Measurements from ENCODE around the gene DNAH1. TPM values are rescaled to one million over a fixed set of nuclear protein-coding genes. Genes with fewer than 3 reads are reported as not detected.

DNAH1 gene
- total RNA-seq, 1 experiment from 2014 or later, result 5.5 TPM

DNA sequence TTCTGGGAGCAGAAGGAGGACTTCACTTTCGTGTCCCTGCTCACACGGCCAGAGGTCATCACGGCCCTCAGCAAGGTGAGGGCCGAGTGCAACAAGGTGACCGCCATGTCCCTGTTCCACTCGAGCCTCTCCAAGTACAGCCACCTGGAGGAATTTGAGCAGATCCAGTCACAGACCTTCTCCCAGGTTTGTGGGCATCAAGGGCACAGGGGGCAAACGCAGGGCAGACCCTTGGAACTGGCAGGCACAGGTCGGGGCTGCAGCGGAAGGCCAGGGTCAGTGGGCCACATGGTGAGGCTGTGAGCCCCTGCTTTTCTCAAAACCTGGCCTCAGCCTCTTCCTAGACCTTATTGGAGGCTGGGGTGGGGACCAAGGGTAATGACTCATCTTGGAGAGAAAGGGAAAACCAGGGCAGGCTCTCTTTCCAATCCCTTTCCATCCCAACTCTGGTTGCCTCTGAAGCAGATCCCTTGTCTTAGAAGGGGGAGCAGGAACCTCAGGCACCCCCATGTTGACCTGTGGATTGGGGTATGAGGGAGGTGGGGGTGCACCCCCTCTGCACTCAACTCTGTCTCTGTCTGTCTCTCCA lies 29.5 kb downstream of the DNAH1 start:
- POLR2A ChIA-PET, result interaction anchor here (0.5 kb wide), 1 partner anchor 910 kb away, joined by 5 read pairs; the partner anchor contains the start of gene TKT
- TF ChIP-seq EZH2 (IDR thresholded peaks at IDR 0.05) (no peak), POLR2A (IDR thresholded peaks at IDR 0.05; ENCODE audit: borderline replicate concordance, extremely low read depth, insufficient read depth, insufficient read length) (no peak), SP1 (IDR thresholded peaks at IDR 0.05; ENCODE audit: low read depth) (no peak), ZFX (IDR thresholded peaks at IDR 0.05) (no peak), ELF1 (IDR thresholded peaks at IDR 0.05; ENCODE audit: borderline replicate concordance, low read depth) (no peak), CEBPB (IDR thresholded peaks at IDR 0.05; ENCODE audit: low read depth) (no peak), POLR2AphosphoS5 (IDR thresholded peaks at IDR 0.05; ENCODE audit: low read depth, low read length) (no peak), EZH2phosphoT487 (IDR thresholded peaks at IDR 0.05; ENCODE audit: borderline replicate concordance) (no peak), SRF (IDR thresholded peaks at IDR 0.05; ENCODE audit: low read depth) (no peak), JUND (IDR thresholded peaks at IDR 0.05) (no peak)
- TF ChIP-seq, protein P1, sequence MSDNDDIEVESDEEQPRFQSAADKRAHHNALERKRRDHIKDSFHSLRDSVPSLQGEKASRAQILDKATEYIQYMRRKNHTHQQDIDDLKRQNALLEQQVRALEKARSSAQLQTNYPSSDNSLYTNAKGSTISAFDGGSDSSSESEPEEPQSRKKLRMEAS (IDR thresholded peaks at IDR 0.05), result no peak
- TF ChIP-seq, protein P2, sequence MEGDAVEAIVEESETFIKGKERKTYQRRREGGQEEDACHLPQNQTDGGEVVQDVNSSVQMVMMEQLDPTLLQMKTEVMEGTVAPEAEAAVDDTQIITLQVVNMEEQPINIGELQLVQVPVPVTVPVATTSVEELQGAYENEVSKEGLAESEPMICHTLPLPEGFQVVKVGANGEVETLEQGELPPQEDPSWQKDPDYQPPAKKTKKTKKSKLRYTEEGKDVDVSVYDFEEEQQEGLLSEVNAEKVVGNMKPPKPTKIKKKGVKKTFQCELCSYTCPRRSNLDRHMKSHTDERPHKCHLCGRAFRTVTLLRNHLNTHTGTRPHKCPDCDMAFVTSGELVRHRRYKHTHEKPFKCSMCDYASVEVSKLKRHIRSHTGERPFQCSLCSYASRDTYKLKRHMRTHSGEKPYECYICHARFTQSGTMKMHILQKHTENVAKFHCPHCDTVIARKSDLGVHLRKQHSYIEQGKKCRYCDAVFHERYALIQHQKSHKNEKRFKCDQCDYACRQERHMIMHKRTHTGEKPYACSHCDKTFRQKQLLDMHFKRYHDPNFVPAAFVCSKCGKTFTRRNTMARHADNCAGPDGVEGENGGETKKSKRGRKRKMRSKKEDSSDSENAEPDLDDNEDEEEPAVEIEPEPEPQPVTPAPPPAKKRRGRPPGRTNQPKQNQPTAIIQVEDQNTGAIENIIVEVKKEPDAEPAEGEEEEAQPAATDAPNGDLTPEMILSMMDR (IDR thresholded peaks at IDR 0.05 in 2 of 3, conservative IDR thresholded peaks at IDR 0.05 in 1 of 3; ENCODE audit: borderline replicate concordance in 1 of 3, insufficient read depth in 1 of 3, low read depth in 2 of 3, low read length in 2 of 3), result no peak
- TF ChIP-seq, protein P3, sequence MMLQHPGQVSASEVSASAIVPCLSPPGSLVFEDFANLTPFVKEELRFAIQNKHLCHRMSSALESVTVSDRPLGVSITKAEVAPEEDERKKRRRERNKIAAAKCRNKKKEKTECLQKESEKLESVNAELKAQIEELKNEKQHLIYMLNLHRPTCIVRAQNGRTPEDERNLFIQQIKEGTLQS (IDR thresholded peaks at IDR 0.05), result no peak
- TF ChIP-seq, protein P4, sequence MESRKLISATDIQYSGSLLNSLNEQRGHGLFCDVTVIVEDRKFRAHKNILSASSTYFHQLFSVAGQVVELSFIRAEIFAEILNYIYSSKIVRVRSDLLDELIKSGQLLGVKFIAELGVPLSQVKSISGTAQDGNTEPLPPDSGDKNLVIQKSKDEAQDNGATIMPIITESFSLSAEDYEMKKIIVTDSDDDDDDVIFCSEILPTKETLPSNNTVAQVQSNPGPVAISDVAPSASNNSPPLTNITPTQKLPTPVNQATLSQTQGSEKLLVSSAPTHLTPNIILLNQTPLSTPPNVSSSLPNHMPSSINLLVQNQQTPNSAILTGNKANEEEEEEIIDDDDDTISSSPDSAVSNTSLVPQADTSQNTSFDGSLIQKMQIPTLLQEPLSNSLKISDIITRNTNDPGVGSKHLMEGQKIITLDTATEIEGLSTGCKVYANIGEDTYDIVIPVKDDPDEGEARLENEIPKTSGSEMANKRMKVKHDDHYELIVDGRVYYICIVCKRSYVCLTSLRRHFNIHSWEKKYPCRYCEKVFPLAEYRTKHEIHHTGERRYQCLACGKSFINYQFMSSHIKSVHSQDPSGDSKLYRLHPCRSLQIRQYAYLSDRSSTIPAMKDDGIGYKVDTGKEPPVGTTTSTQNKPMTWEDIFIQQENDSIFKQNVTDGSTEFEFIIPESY (IDR thresholded peaks at IDR 0.05; ENCODE audit: extremely low read depth, insufficient replicate concordance, low read length), result no peak
- TF ChIP-seq, protein P5, sequence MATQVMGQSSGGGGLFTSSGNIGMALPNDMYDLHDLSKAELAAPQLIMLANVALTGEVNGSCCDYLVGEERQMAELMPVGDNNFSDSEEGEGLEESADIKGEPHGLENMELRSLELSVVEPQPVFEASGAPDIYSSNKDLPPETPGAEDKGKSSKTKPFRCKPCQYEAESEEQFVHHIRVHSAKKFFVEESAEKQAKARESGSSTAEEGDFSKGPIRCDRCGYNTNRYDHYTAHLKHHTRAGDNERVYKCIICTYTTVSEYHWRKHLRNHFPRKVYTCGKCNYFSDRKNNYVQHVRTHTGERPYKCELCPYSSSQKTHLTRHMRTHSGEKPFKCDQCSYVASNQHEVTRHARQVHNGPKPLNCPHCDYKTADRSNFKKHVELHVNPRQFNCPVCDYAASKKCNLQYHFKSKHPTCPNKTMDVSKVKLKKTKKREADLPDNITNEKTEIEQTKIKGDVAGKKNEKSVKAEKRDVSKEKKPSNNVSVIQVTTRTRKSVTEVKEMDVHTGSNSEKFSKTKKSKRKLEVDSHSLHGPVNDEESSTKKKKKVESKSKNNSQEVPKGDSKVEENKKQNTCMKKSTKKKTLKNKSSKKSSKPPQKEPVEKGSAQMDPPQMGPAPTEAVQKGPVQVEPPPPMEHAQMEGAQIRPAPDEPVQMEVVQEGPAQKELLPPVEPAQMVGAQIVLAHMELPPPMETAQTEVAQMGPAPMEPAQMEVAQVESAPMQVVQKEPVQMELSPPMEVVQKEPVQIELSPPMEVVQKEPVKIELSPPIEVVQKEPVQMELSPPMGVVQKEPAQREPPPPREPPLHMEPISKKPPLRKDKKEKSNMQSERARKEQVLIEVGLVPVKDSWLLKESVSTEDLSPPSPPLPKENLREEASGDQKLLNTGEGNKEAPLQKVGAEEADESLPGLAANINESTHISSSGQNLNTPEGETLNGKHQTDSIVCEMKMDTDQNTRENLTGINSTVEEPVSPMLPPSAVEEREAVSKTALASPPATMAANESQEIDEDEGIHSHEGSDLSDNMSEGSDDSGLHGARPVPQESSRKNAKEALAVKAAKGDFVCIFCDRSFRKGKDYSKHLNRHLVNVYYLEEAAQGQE (IDR thresholded peaks at IDR 0.05; ENCODE audit: low read depth), result no peak

More for the DNA sequence above, 29.5 kb downstream of the DNAH1 start:
- BruUV-seq (replicated peaks), result no TSS peak
- Histone ChIP-seq H3K9me2 (ENCODE audit: insufficient read depth) (no peaks in the 10 kb centered on the region), H3K9me3 (ENCODE audit: control insufficient read depth in 1 of 2, insufficient read depth in 1 of 2, low read depth in 1 of 2, low read length in 2 of 2) (no peaks in the 10 kb centered on the region), H2AFZ (ENCODE audit: low read depth, low read length, poor library complexity, severe bottlenecking) (no peak overlapping the region), H4K20me1 (ENCODE audit: insufficient read depth) (no peaks in the 10 kb centered on the region), H3K36me3 (ENCODE audit: control insufficient read depth in 1 of 2, insufficient read depth in 2 of 2, low read length in 2 of 2) (no peaks in the 10 kb centered on the region), H3K27me3 (ENCODE audit: insufficient read depth, low read length) (no peaks in the 10 kb centered on the region), H3K9ac (ENCODE audit: low read length) (no peak overlapping the region), H3K4me1 (ENCODE audit: control insufficient read depth in 1 of 2, insufficient read depth in 2 of 2, low read length in 2 of 2) (peaks cover 0 to 5% of the 10 kb centered on the region in 2 experiments; a peak in 1 of 4 replicates), H3K4me2 (ENCODE audit: low read length) (no peak overlapping the region), H3K79me2 (ENCODE audit: insufficient read depth, low read length) (no peaks in the 10 kb centered on the region), H3K27ac (ENCODE audit: low read depth, low read length) (no peak overlapping the region), H3K4me3 (replicated peaks in 1 of 2; ENCODE audit: low read depth in 1 of 2, low read length in 2 of 2) (no peak overlapping the region)
- ChIA-PET RAD21 (ENCODE audit: low non-redundant PET in 1 of 2, low total read pairs in 2 of 2, uncharacterized antibody in 2 of 2, unreplicated experiment in 2 of 2) (no interaction called here), CTCF (no interaction called here)
- DNase-seq (ENCODE audit: low read depth, low spot score), result no peak
- ATAC-seq, result no peak
- intact Hi-C loops (cut with micrococcal nuclease), result no loop called here
